DMS53 (cell line): Measurements from ENCODE around the gene ANKRD55.
"Not testable (repeated sequence)": the region's sequence is repeated elsewhere in the genome, so short reads cannot be mapped to it uniquely, and the experiment has no call there.

Experiments used
- DNase-seq: peaks from one replicate; lab custom pipeline; 2025; lab: John Stamatoyannopoulos, UW

ANKRD55 gene

DNA sequence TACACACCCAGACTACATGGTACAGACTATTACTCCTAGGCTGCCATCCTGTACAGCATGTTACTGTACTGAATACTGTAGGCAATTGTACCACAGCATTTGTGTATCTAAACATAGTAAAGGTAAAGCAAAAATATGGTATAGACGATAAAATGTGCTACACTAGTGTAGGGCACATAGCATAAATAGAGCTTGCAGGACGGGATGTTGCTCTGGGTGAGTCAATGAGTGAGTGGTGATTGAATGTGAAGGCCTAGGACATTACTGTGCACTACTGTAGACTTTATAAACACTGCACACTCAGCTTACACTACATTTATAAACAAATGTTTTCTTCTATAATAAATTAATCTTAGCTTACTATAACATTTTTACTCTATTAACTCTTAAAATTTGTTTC, 25.6 kb downstream of the ANKRD55 start:
- DNase-seq: no peak

DNA sequence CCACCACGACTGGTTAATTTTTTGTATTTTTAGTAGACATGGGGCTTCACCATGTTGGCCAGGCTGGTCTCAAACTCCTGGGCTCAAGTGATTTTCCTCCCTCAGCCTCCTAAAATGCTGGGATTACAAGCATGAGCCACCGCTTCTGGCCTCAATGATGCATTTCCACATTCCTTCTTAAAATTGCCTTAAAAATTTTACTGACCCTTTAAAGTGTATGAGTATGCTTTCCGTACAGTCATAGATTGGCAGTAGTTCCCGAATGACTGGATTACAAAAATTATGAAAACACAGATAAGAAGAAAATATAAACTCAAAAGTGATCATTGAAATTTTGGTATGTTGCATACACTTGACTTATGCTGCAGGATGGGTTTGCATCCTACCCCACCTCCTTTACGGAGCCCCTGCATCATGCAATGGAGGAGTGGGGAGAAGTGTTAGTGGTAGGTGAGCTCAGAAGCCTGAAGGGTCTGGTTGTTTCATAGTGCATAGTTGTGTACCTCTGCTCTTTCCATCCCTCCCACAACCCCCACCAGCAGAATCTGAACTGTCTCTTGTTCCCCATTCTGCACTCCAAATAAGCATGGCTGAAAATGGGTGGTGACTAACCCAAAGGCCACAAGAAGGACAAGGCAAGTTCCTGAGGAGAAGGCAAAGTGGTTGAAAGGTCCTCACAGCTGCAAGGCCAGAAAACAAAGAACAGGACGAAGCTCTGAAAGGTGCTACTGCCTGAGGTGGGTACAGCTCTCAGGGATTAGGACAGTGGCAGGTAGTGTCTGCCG, 26.8 kb downstream of the ANKRD55 start:
- no peak for DNase-seq

- DNase-seq: not testable (repeated sequence)
Observed at GRCh38 chr5:56203936-56204335, 29.2 kb downstream of the ANKRD55 start.

GRCh38 chr5:56202483-56202882, 30.6 kb downstream of the ANKRD55 start:
- no peak for DNase-seq

DNA sequence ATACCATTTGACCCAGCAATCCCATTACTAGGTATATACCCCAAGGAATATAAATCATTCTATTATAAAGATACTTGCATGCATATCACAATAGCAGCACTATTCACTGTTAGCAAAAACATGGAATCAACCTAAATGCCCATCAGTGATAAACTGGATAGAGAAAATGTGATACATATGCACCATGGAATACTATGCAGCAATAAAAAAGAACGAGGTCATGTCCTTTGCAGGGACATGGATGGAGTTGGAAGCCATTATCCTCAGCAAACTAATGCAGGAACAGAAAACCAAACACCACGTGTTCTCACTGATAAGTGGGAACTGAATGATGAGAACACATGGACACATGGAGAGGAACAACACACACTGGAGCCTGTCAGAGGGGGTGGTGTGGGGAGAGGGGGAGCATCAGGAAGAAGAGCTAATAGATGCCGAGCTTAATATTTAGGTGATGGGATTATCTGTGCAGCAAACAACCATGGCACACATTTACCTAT, 31.3 kb downstream of the ANKRD55 start:
- not testable (repeated sequence) for DNase-seq

DNA sequence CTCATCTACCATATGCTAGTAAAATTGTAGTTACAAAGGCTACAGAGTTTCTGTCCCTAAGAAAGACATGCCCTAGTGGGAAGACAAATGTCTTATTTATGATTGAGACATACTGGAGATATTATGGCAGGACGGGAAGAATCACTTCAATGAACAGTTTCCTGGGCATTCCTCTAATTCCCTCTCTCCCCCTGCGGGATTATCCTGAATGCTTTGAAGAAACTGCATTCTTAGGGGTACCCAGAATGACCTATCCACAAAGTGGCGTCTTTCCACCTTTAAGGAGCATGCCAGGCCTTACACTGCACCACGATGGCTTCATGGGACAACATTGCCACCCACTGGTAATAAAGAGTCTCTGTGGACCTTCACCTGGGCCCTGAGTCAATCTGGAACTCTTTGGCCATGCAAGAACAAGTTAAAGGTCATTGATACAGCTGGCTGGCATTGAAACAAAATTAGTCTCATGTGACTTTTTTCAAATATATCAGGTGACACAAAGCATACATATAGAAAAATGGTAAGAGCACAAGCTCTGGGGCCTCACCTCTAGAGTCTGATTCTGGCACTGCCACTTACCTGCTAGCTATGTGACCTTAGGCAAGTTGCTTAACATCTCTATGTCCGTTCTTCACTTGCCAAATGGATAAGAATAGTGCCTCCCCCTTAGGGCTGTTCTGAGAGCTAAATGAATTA, 32.0 kb downstream of the ANKRD55 start:
- DNase-seq: peak; percentile 92

DNA sequence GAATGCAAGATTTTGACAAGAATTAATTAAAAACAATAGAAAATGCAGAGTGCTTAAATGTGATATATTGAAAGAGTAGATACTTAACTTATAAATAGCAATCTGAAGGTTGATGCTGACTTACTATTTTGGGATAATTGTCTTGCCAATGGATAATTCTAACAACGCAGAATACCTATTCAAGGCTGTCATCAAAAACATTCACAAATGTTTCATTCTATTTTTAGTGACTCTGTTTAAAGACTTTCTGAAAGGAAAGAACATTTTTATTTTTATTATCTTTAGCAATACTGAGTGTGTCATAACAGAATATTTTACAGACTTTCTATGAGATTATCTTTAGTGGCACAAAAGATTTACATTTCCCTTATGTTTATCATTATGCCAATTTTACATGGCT, 38.1 kb downstream of the ANKRD55 start:
- DNase-seq: no peak

DNA sequence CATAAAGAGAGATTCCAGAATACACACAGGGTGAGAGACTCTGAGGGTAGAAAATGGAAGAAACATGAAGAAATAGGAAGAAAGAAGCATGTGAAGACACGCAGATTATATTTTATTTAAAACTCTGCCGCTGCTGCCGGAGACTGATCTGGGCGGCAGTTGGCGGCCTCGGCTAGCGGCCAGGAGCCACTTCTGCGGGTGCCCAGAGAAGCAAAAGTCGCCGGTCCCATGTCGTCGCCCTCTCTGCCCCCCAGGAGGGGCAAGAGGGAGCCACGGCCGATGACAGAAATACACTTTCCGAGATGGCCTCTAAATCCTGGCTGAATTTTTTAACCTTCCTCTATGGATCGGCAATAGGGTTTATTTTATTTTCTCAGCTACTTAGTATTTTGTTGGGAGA, 40.9 kb downstream of the ANKRD55 start:
- DNase-seq: no peak

DNA sequence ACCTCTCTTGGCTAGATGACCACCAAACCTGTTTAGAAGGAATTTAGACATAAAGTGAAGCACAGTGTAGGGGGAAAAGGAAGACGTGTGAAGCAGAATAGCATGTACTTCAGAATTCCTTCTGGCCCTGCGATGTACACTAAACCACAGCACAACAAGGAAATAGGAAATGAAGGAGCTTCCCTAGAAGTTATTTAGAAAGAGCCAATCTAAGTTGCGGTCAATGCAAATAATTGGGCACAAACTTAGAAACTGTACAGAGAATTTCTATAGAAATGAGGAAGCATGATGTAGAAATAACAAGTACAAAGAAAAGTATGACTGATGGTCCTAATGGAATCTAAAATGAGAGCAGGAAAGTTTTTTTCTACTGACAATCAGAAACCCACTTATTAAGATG, 41.5 kb downstream of the ANKRD55 start:
- no peak for DNase-seq

- DNase-seq: peak; percentile 49
Observed at GRCh38 chr5:56190497-56190896, 42.6 kb downstream of the ANKRD55 start.

DNA sequence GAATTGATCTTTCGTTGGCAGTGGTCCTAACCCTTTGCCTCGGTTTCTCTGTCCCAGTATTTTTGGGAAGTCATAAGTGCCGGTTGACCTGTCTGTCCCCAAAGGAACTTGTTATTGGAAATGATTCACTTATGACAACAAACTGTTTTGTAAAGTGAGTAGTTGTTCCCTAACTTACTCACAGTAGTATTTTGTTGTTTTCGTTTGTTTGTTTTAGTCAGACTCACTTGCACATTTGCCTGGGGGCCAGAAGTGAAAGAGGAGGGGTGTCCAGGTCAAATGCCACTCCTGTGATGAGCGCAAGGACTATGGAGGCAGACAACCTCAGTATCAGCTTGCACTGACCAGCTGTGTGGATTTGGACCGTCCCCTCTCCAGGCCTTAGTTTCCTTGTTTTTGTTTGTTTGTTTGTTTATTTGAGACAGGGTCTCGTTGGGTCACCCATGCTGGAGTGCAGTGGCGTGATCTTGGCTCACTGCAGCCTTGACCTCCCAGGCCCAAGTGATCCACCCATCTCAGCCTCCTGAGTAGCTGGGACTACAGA, 47.3 kb downstream of the ANKRD55 start:
- DNase-seq: no peak

GRCh38 chr5:56183506-56183905, 49.6 kb downstream of the ANKRD55 start:
- peak; percentile 66 for DNase-seq

- DNase-seq: no peak
Observed at GRCh38 chr5:56179442-56179841, 53.7 kb downstream of the ANKRD55 start.

GRCh38 chr5:56178823-56179222, 54.3 kb downstream of the ANKRD55 start:
- no peak for DNase-seq

- DNase-seq: no peak
Observed at GRCh38 chr5:56176871-56177533, 56.1 kb downstream of the ANKRD55 start.

DNA sequence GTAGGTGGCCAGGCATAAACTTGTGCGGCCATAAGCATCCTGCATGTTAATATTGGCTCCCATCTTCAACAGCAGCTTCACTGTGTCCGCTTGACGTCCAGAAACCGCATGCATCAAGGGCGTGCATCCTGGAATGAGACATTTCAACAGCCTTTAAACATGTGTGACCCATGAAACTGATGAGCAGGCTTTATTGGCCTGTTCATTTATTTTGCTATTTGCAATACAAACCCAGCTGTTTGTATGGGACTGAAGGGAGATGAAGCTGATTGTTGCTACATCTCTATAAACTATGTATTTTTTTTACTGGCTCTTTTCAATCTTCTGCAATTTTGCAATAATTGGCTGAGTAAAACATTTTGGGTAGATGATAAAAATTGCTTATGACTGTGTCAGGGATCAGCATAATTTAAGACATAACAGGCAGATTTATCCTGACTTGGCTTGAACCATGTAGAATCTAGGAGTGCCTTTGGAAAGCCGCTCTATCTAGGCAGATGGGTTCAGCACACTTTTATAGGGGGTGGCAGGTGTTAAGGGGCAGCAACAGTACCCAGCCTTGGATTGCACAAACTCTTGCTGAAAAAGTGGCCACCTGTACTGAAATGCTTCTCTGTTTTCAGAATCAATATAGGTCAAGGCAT, 56.9 kb downstream of the ANKRD55 start:
- DNase-seq: no peak

DNA sequence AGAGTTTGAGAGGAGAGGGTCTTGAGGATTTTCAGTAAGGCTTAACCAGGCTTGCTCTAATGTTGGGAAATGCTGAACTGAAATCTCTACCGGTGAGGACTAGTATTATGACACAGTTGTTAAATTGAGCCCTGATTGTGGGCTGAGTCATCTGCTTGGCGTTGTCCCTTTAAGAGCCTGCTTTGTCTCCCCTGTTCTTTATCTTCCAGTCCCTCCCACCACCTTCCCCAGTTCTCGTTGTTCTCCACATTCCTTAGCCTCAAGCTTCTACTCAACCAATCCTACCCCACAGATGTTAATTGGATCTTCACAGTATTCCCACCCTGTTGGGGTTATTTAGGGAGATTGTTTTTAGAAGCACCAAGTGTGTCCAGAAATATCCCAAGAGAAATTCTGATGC, 57.6 kb downstream of the ANKRD55 start:
- no peak for DNase-seq

GRCh38 chr5:56175021-56175420, 58.1 kb downstream of the ANKRD55 start:
- DNase-seq: no peak

- DNase-seq: no peak
Observed at GRCh38 chr5:56172241-56172640, 60.9 kb downstream of the ANKRD55 start.

DNA sequence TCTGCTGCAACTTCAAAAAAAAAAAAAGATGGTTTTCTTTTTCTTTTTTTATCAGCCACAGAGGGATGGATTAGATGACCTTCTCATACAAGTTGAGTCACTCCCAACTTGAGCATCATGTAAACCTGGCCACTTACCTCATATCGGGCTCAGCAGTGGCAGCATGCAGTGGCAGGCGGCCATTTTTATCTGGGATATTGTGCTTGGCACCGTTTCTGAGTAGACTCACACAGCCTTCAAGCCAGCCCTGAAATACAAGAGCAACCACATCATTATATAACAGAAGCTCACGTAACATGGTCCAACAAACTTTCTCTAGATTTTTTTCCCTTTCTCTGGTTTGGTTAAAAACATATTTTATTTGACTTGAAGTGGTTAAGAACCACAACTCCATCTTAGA, 62.6 kb downstream of the ANKRD55 start:
- DNase-seq: no peak

GRCh38 chr5:56169949-56170348, 63.2 kb downstream of the ANKRD55 start:
- DNase-seq: no peak

GRCh38 chr5:56169281-56169680, 63.8 kb downstream of the ANKRD55 start:
- DNase-seq: no peak
